Activated T-cell treated with anti-CD3 and anti-CD28 coated beads, Interleukin-2, amount 50 U/mL, for 1 hour (primary cell): ENCODE data around the gene GH1.
A peak's percentile ranks its signal among the peaks of the same experiment; 100 is the strongest.
"Not testable (repeated sequence)": the region's sequence is repeated elsewhere in the genome, so short reads cannot be mapped to it uniquely, and the experiment has no call there.

Experiments
- DNase-seq: peaks from one replicate; pipeline ENCODE4 v3.0.0-alpha.2; 2020

Gene GH1

DNA sequence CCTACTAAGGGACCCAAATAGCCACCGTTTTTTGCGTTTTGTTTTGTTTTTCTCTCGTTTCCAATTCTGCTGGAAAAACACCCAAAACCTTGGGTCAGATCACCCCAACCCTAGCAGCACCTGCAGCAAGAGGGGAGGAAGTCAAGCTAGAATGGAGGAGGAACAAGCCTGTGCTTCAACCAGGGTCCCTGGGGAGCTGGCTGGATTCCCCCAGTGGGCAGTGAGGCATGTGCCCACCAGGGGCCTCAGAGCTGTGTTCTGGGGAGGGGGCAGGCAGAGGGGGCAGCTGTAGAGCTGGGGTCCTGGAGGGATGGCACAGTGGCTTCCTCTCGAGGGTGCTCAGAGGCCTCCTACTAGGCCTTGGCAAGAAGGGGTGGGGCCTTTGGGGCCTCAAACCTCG is 7.0 kb upstream of the GH1 start:
- no peak for DNase-seq

DNA sequence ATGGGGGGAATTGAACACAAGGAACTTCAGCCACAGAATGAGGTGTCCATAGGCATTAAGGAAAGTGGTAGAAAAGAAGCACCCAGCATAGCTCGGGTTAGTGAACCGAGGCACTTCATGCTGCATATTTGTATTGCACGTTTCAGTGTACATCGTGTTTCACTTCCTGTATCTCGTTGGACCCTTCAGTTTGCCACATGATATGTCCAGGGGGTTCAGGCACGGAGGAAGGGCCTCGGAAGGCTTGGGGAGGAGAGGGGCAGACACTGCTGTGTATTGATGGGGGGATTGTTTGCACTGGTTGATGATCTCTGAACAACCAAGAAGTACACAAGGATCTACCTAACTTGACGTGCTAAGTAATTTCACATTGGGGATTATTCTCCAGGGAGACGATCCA is 3.8 kb upstream of the GH1 start:
- DNase-seq, result not testable (repeated sequence)

DNA sequence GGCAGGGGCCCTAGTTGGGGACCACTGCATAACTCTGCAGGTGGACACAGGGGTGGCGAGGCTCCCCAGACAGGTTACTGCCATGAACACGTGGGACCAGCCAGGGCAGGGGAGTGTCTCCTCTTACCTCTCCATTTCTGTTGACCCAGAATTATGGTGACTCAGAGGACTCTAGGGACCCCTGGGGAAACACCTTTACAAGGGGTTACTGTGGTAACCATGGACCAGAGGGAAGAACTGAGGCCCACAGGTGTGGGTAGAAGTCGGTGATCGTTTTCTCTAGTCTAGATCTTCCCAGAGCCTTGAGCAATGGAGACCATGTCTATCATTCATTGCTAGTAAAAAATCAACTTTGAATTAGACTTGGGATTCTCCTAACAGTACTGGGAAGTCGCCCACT is 2.1 kb upstream of the GH1 start:
- not testable (repeated sequence) for DNase-seq

DNA sequence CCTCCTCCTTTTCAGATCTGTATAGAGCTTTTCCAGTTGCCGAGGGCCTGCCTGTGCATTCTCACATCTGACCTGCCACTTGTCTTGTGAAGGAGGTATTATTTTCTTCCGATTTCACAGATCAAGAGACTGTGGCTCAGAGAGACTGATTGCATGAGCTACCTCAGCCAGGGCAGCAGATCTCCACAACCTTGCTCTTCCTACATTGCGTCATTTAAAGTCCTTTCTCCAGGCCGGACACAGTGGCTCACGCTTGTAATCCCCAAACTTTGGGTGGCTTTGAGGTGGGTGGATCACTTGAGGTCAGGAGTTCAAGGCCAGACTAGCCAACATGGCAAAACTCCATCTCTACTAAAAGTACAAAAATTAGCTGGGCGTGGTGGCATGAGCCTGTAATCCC is 1.4 kb upstream of the GH1 start:
- DNase-seq, result not testable (repeated sequence)

DNA sequence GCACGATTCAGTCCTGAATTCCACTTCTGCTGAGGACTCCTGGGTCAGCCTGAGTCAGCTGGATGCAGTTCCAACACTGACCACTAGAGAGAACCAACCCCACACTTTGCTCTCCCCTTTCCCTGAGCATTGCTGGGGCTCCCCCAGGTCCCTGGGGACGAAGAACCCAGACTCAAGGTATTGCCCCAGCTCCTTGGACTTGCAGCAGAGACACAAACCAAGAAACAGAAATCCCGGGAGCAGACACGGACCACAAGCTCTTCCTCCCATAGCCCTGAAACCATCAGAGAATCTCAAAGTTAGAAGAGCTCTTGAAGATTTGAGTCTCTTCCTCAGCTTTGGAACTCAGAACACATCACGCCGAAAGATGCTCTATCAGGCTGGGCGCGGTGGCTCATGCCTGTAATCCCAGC is 678 bp upstream of the GH1 start:
- DNase-seq, result peak; percentile 72

DNA sequence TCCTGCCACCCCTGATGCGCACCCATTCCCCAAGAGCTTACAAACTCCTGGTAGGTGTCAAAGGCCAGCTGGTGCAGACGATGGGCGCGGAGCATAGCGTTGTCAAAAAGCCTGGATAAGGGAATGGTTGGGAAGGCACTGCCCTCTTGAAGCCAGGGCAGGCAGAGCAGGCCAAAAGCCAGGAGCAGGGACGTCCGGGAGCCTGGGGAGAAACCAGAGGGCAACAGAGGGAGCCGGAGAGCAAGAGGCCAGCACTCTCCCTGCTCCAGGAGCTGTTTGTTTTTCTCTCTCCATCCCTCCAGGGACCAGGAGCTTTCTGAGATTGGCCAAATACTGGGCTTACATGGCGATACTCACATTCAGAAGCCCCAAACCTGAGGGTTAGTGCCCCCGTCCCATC is 334 bp downstream of the GH1 start:
- DNase-seq, result no peak

DNA sequence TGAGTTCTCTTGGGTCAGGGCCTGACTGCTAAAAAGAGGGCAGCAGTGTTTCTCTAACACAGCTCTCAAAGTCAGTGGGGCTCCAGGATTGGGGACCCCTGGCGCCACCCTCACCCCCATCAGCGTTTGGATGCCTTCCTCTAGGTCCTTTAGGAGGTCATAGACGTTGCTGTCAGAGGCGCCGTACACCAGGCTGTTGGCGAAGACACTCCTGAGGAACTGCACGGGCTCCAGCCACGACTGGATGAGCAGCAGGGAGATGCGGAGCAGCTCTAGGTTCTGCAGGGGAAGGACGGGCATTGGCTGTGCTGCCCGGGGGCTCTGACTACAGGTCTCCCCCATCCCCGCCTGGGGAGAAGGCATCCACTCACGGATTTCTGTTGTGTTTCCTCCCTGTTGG is 993 bp downstream of the GH1 start:
- DNase-seq, result no peak

DNA sequence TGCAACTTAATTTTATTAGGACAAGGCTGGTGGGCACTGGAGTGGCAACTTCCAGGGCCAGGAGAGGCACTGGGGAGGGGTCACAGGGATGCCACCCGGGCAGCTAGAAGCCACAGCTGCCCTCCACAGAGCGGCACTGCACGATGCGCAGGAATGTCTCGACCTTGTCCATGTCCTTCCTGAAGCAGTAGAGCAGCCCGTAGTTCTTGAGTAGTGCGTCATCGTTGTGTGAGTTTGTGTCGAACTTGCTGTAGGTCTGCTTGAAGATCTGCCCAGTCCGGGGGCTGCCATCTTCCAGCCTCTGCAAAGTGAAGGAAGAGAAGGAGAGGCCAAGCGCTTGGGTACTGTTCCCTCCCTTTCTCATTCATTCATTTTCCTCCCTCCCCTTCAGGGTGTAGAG is 1.4 kb downstream of the GH1 start:
- not testable (repeated sequence) for DNase-seq

DNA sequence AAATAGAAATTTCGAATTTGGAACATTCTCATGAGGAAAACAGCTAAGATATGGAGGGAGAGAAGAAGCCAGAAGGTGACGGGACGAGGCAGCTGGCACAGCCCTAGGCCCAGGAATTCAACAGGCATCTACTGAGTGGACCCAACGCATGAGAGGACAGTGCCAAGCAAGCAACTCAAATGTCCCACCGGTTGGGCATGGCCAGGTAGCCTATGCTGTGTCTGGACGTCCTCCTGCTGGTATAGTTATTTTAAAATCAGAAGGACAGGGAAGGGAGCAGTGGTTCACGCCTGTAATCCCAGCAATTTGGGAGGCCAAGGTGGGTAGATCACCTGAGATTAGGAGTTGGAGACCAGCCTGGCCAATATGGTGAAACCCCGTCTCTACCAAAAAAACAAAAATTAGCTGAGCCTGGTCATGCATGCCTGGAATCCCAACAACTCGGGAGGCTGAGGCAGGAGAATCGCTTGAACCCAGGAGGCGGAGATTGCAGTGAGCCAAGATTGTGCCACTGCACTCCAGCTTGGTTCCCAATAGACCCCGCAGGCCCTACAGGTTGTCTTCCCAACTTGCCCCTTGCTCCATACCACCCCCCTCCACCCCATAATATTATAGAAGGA is 2.0 kb downstream of the GH1 start:
- no peak for DNase-seq

DNA sequence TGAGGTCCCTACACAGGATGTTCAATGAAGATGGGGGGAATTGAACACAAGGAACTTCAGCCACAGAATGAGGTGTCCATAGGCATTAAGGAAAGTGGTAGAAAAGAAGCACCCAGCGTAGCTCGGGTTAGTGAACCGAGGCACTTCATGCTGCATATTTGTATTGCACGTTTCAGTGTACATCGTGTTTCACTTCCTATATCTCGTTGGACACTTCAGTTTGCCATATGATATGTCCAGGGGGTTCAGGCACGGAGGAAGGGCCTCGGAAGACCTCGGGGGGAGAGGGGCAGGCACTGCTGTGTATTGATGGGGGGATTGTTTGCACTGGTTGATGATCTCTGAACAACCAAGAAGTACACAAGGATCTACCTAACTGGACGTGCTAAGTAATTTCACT is 2.9 kb downstream of the GH1 start:
- not testable (repeated sequence) for DNase-seq

DNA sequence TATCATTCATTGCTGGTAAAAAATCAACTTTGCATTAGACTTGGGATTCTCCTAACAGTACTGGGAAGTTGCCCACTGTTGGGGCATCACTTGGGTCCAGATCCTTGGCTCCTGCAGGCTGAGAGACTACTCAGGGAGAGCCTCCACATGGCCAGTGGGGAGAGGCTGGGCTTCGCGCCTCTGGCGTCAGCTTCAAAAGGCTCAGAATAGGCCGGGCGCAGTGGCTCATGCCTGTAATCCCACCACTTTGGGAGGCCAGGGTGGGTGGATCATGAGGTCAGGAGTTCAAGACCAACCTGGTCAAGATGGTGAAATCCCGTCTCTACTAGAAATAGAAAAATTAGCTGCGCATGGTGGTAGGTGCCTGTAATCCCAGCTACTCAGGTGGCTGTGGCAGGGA is 4.2 kb downstream of the GH1 start:
- no peak for DNase-seq

DNA sequence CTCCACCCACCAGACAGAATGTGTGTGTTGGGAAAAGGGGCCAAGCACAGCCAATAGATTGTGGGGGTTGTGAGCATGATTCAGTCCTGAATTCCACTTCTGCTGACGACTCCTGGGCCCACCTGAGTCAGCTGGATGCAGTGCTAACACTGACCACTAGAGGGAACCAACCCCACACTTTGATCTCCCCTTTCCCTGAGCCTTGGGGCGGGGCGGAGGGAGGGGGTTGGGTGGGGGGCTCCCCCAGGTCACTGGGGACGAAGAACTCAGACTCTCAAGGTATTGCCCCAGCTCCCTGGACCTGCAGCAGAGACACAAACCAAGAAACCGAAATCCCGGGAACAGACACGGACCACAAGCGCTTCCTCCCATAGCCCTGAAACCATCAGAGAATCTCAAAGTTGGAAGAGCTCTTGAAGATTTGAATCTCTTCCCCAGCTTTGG is 7.0 kb downstream of the GH1 start:
- peak; percentile 67 for DNase-seq

DNA sequence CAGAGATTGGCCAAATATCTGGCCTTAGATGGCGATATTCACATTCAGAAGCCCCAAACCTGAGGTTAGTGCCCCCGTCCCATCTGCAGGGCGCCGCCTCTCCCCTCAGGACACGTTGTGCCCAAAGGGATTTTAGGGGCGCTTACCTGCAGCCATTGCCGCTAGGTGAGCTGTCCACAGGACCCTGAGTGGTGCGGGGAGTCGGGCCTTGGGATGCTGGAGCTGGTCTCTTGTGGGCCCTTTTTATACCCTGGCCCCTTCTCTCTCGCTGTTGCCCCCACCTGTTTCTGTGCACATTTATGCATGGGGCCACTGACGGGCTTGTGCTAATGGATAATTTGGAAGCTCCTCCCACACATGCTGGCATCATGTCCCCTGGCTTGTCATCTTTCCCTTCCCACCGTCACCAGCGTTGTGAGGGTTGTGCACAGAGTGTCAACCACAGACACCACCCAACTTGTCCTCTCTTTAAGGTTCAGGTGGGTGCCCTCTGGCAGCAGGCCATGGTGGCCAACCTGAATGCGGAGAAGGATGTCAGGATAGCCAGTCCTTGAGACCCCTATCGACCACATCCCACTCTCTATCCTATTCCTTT is 7.5 kb downstream of the GH1 start, which contains the start of gene CSHL1:
CSHL1 (minus strand) TSS at position 218 of the 595 bp plus-strand sequence; CDS start at position 156, 62 bp downstream.
- DNase-seq, result no peak

DNA sequence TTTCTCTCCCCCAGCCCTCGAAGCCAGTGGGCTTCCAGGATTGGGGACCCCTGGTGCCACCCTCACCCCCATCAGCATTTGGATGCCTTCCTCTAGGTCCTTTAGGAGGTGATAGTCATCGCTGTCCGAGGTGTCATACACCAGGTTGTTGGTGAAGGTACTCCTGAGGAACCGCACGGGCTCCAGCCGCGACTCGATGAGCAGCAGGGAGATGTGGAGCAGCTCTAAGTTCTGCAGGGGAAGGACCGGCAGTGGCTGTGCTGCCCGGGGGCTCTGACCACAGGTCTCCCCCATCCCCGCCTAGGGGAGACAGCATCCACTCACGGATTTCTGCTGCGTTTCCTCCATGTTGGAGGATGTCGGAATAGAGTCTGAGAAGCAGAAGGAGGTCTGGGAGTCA is 8.5 kb downstream of the GH1 start:
- peak; percentile 10 for DNase-seq

DNA sequence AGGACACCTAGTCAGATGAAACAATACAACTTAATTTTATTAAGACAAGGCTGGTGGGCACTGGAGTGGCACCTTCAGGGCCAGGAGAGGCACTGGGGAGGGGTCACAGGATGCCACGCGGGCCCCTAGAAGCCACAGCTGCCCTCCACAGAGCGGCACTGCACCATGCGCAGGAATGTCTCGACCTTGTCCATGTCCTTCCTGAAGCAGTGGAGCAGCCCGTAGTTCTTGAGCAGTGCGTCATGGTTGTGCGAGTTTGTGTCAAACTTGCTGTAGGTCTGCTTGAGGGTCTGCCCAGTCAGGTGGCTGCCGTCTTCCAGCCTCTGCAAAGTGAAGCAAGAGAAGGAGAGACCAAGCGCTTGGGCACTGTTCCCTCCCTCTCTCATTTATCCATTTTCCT is 9.1 kb downstream of the GH1 start:
- DNase-seq, result not testable (repeated sequence)

DNA sequence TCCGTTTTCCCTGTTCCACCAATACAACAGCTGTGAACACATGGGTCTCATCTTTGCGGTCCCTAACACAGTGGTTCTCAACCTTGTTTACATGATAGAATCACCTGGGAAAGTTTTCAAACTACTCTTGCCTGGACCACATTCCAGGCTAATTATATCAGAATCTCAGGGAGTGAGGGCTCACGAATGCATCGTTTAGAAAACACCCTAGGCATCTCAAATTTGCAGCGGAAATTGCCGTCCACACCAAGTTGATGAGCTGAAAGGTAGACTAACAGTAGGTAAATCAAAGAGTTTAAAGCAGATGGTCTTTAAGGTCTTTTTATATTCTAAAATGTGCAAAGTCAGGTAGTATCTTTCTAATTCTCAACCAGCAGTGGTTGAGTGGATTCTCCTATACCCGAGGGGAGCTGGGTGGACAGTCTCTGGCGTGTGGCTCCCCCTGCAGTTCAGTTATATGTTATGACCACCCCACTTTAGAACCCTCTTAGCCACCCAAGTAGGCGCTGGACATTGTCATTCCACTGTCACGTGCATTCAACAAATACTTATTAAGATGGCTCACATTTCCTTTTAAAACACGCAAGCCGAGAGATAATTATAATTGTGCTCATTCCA is 11.4 kb downstream of the GH1 start:
- DNase-seq, result not testable (repeated sequence)

DNA sequence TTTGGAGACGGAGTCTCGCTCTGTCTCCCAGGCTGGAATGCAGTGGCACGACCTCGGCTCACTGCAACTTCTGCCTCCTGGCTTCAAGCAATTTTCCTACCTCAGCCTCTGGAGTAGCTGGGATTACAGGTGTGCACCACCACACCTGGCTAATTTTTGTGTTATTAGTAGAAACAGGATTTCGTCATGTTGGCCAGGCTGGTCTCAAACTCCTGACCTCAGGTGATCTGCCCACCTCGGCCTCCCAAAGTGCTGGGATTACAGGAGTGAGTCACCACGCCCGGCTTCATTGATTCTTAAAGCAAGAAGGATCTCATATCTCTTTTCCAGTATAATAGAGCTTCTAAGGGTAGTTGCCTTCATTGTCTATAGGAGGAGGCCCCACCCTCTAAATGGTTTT is 13.8 kb downstream of the GH1 start:
- not testable (repeated sequence) for DNase-seq

DNA sequence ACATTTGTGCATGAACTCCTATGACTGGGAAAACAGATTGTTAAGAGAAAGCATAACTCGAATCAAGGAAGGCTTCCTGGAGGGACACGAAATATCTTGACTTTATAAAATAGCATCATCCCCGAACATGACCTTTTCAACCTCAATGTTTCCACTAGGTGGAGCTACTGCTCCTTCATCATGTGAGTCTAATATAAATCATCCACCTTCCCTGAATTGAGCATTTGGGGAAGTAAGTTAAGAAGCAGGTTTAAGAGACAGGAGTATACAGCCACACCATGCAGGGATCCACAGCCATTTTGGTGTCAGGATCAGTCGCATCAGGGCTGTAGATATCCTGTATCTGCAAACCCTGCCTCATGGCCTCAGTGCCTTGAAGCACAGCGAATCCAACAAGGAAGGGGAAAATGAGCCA is 14.8 kb downstream of the GH1 start:
- DNase-seq, result not testable (repeated sequence)

DNA sequence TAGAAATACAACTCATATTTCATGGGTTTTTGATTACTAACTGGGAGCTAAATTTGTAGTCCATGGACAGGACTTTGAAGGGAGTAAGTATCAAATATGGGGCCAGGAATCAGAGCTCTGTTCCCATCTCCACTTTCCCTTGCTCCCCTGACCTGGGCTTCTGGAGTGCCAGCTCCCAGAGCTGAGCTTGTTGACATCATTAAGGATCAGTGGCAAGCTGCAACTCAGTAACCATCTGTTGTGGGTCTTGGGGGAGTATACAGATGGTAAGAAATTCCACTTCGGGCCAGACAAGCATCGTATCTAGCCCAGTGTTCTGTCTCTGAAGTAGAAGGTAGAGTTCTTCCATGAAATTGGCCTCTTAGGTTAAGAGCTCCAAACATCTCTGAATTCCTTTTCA is 16.7 kb downstream of the GH1 start:
- not testable (repeated sequence) for DNase-seq

DNA sequence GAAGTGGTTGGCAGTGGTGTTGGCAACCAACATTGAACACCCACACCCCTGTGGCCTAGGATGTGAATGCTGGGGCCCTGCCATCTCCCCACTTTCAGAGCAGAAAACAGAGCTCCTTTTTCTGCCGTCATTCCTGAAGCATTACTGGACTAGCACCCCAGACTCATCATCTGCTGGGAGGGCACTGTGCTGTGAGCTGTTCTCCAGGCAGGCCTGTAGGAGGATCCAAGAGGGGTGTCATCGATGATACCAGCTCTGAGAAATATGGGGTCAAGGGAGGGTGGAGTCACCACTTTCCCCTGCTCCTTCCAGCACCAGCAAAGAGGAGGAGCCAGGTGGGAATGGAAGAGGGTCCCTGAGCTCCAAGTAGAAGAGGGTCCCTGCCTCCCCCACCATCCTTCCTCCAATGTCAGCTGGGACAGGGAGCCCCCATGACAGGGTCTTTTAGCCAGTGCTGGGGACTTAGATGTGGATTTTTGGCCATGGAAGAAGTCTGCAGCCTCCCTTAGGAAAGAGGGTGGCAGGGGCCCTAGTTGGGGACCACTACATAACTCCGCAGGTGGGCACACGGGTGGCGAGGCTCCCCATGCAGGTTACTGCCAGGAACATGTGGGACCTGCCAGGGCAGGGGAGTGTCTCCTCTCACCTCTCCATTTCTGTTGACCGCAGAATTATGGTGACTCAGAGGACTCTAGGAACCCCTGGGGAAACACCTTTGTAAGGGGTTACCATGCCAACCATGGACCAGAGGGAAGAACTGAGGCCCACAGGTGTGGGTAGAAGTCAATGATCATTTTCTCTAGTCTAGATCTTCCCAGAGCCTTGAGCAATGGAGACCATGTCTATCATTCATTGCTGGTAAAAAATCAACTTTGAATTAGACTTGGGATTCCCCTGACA is 19.5 kb downstream of the GH1 start:
- DNase-seq, result not testable (repeated sequence)

DNA sequence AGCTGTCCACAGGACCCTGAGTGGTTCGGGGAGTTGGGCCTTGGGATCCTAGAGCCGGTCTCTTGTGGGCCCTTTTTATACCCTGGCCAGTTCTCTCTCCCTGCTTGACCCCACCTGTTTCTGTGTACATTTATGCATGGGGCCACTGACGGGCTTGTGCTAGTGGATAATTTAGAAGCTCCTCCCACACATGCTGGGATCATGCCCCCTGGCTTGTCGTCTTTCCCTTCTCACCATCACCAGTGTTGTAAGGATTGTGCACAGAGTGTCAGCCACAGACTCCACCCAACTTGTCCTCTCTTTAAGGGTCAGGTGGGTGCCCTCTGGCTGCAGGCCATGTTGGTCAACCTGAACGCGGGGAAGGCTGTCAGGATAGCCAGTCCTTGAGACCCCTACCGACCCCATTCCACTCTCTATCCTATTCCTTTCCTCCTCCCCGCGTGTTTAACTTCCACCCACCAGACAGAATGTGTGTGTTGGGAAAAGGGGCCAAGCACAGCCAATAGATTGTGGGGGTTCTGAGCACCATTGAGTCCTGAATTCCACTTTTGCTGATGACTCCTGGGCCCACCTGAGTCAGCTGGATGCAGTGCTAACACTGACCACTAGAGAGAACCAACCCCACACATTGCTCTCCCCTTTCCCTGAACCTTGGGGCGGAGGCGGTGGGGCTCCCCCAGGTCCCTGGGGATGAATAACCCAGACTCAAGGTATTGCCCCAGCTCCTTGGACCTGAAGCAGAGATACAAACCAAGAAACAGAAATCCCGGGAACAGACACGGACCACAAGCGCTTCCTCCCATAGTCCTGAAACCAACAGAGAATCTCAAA is 21.9 kb downstream of the GH1 start, which contains the start of gene CSH1:
CSH1 (minus strand) TSS at position 51 of the 831 bp plus-strand sequence. CDS start 63 bp downstream, outside the sequence.
- DNase-seq, result not testable (repeated sequence)

DNA sequence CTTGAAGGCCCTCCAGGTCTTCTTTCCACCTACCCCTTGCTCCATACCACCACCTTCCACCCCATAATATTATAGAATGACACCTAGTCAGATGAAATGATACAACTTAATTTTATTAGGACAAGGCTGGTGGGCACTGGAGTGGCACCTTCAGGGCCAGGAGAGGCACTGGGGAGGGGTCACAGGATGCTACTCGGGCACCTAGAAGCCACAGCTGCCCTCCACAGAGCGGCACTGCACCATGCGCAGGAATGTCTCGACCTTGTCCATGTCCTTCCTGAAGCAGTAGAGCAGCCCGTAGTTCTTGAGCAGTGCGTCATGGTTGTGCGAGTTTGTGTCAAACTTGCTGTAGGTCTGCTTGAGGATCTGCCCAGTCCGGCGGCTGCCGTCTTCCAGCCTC is 23.8 kb downstream of the GH1 start:
- DNase-seq, result not testable (repeated sequence)
